Skeletal muscle satellite cell (primary cell): ENCODE measurements around the gene DTNA.

ENCODE experiments used
- H3K27me3 ChIP-seq: 2 replicates; pipeline ENCODE4 v1.7.0; 2013; ENCODE audit warnings: low read length; ENCODE audit not compliant: control insufficient read depth, insufficient read depth
- H3K36me3 ChIP-seq: 2 replicates; pipeline ENCODE4 v1.7.0; 2013; ENCODE audit warnings: mild to moderate bottlenecking, control low read depth, low read length; ENCODE audit not compliant: insufficient read depth
- H3K4me1 ChIP-seq: 2 replicates; pipeline ENCODE4 v1.7.0; 2013; ENCODE audit warnings: low read length; ENCODE audit not compliant: control insufficient read depth, insufficient read depth
- H3K4me2 ChIP-seq: 2 replicates; pipeline ENCODE4 v1.7.0; 2013; ENCODE audit warnings: mild to moderate bottlenecking, low read length
- H3K4me3 ChIP-seq: 2 replicates; pipeline ENCODE4 v1.7.0; 2013; ENCODE audit warnings: low read length
- H3K9ac ChIP-seq: 2 replicates; pipeline ENCODE4 v1.7.0; 2013; ENCODE audit warnings: mild to moderate bottlenecking, low read depth, low read length, moderate library complexity
- H3K9me3 ChIP-seq: replicated peaks from 2 replicates; pipeline ENCODE4 v1.7.0; 2013; ENCODE audit warnings: mild to moderate bottlenecking, control low read depth, low read length

Gene DTNA

GRCh38 chr18:34772887-34773286 is 62.8 kb downstream of the DTNA start:
- no peaks in the 10 kb centered on the region for H3K27me3 ChIP-seq
- peak overlapping the region; percentile 59 for H3K4me2 ChIP-seq
- peaks cover 40% of the 10 kb centered on the region for H3K4me1 ChIP-seq
- no peaks in the 10 kb centered on the region for H3K36me3 ChIP-seq
- peak overlapping the region; percentile 8 for H3K4me3 ChIP-seq
- H3K9ac ChIP-seq, result peak overlapping the region; percentile 32
- H3K9me3 ChIP-seq, result no peaks in the 10 kb centered on the region

- Histone ChIP-seq H3K4me2 (peak overlapping the region; percentile 59), H3K9me3 (no peaks in the 10 kb centered on the region), H3K36me3 (no peaks in the 10 kb centered on the region), H3K27me3 (no peaks in the 10 kb centered on the region), H3K9ac (peak overlapping the region; percentile 32), H3K4me3 (peak overlapping the region; percentile 8), H3K4me1 (peaks cover 35% of the 10 kb centered on the region)
These were observed 63.3 kb downstream of the DTNA start for GRCh38 chr18:34773378-34773777.

DNA sequence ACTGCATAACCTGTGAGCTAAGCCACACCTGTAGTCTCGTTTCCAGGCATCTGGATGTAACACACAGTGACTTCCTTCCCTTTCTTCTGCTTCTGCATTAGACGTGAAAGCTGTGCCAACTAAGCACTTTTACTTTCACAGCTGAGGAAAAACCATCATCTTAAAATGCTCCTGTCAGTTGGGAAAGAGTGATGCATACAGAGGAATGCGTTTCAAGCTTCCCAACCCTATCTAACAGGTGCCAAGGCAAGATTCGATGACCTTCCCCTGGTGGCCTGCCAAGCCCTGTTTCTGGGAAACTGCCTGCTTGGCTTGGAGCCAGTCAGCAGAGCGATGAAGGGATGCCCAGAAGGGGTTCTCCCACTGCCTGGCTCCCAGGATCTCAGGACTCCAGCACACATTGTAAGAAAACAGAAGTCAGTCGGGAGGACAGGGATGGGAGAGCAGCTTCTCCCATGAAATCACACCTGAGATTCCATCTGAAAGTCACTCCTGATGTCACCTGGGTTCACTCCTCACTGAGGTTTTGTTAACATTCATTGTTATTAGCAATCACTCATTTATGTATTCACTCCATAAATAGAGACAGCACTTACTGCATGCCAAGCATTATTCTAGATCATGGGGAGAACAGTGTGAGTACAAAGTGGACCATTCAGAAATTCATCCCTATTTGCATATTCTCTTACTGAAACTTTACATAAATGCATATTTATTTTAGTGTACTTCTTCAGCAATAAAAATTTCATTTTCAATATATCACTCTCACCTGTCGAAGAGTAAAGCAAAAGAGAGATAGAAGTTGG is 64.1 kb downstream of the DTNA start:
- H3K36me3 ChIP-seq, result no peaks in the 10 kb centered on the region
- peak overlapping the region; percentile 59 for H3K4me2 ChIP-seq
- no peaks in the 10 kb centered on the region for H3K9me3 ChIP-seq
- peak overlapping the region; percentile 17 for H3K9ac ChIP-seq
- H3K4me1 ChIP-seq, result peaks cover 31% of the 10 kb centered on the region
- H3K4me3 ChIP-seq, result peak overlapping the region; percentile 3
- no peaks in the 10 kb centered on the region for H3K27me3 ChIP-seq

GRCh38 chr18:34775461-34775860 is 65.4 kb downstream of the DTNA start:
- Histone ChIP-seq H3K27me3 (no peaks in the 10 kb centered on the region), H3K4me3 (no peak overlapping the region), H3K4me1 (peaks cover 31% of the 10 kb centered on the region), H3K9me3 (no peaks in the 10 kb centered on the region), H3K9ac (no peak overlapping the region), H3K36me3 (no peaks in the 10 kb centered on the region), H3K4me2 (no peak overlapping the region)

- no peak overlapping the region for H3K9ac ChIP-seq
- H3K36me3 ChIP-seq, result no peaks in the 10 kb centered on the region
- H3K4me2 ChIP-seq, result no peak overlapping the region
- no peaks in the 10 kb centered on the region for H3K27me3 ChIP-seq
- H3K9me3 ChIP-seq, result no peaks in the 10 kb centered on the region
- peaks cover 21% of the 10 kb centered on the region for H3K4me1 ChIP-seq
- no peak overlapping the region for H3K4me3 ChIP-seq
These were observed 69.0 kb downstream of the DTNA start for GRCh38 chr18:34779112-34779511.

DNA sequence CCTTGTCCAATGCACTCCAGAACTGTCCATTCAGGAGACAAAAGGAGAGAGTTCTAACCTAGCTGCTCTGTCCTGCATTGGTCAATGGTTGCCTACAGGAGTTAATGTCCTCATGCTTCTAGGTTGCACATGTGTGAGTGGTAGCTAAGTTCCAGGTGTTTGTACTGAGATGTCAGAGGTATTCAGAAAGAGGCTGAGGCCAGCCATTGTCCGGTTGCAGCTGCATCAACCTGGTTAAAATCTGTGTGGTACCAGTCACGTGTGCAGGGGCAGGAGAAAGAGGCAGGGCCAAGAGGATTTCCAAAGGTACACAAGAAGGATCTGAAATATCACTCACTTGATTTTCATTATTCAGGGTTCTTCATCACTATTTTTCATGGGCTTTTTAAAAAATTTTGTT is 70.8 kb downstream of the DTNA start:
- Histone ChIP-seq H3K4me1 (peaks cover 23% of the 10 kb centered on the region), H3K4me2 (no peak overlapping the region), H3K36me3 (no peaks in the 10 kb centered on the region), H3K9ac (no peak overlapping the region), H3K4me3 (no peak overlapping the region), H3K27me3 (no peaks in the 10 kb centered on the region), H3K9me3 (no peaks in the 10 kb centered on the region)

GRCh38 chr18:34783501-34783900 is 73.4 kb downstream of the DTNA start:
- Histone ChIP-seq H3K4me3 (peak overlapping the region; percentile 38), H3K36me3 (no peaks in the 10 kb centered on the region), H3K27me3 (no peaks in the 10 kb centered on the region), H3K9ac (peak overlapping the region; percentile 15), H3K4me2 (peak overlapping the region; percentile 75), H3K4me1 (peaks cover 23% of the 10 kb centered on the region), H3K9me3 (no peaks in the 10 kb centered on the region)

DNA sequence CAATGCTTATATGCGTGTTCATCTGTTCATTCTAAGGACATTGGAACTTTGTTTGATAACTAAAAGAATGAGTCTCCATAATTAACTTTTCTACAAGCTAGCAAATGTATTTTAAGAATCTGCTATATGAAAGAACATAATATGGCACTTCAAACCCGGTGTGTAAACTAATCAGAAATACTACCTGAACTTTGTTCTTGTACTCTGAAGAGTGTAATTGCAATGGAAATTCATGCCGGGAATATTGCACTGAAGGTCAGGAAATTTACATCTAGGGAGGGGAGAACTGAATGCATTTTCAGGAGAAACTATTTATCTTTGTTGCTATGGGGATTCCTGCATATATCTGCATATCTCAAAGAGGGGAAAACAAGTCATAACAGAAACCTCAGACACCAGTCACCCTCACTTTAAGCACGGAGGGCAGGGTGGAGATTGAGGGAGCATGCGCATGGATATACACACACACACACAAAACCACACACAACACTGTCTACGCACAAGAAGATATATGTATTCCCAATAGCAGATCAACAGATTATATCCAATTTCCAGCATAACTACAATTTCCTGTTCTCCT is 76.2 kb downstream of the DTNA start:
- H3K4me3 ChIP-seq, result no peak overlapping the region
- no peaks in the 10 kb centered on the region for H3K36me3 ChIP-seq
- no peak overlapping the region for H3K9ac ChIP-seq
- H3K27me3 ChIP-seq, result no peaks in the 10 kb centered on the region
- peaks cover 29% of the 10 kb centered on the region for H3K4me1 ChIP-seq
- H3K9me3 ChIP-seq, result no peaks in the 10 kb centered on the region
- no peak overlapping the region for H3K4me2 ChIP-seq

- H3K36me3 ChIP-seq, result no peaks in the 10 kb centered on the region
- H3K27me3 ChIP-seq, result no peaks in the 10 kb centered on the region
- no peak overlapping the region for H3K4me3 ChIP-seq
- H3K4me1 ChIP-seq, result peaks cover 21% of the 10 kb centered on the region
- no peak overlapping the region for H3K9ac ChIP-seq
- no peak overlapping the region for H3K4me2 ChIP-seq
- H3K9me3 ChIP-seq, result no peaks in the 10 kb centered on the region
These were observed 77.9 kb downstream of the DTNA start for GRCh38 chr18:34787931-34788532.

DNA sequence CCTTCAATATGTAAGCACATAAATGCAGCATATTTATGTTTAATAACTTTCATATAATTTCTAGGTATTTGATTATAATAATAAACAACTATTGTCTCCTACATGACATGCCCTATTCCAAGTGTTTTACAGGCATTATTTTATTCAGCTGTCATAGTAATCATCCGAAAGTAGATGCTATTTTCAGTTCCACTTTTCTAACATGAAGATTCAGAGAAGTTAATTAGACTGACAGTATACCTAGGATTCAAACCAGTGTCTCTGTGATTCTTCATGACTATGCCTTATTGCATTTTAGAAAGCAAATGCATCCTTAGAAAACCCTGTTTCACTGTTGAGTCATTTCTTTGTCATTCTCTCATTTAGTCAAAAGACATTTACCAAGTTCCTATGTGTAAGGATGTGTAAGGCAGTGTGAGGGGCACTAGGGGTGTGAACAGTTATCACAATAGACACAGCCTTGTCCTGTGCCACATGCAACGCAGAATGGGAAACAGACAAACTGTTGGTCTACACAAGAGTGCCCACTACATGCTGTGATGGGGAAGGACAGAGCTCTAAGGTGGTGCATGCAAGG is 79.8 kb downstream of the DTNA start:
- peaks cover 5% of the 10 kb centered on the region for H3K4me1 ChIP-seq
- no peaks in the 10 kb centered on the region for H3K36me3 ChIP-seq
- no peak overlapping the region for H3K4me2 ChIP-seq
- H3K27me3 ChIP-seq, result no peaks in the 10 kb centered on the region
- H3K9ac ChIP-seq, result no peak overlapping the region
- H3K9me3 ChIP-seq, result no peaks in the 10 kb centered on the region
- H3K4me3 ChIP-seq, result no peak overlapping the region

DNA sequence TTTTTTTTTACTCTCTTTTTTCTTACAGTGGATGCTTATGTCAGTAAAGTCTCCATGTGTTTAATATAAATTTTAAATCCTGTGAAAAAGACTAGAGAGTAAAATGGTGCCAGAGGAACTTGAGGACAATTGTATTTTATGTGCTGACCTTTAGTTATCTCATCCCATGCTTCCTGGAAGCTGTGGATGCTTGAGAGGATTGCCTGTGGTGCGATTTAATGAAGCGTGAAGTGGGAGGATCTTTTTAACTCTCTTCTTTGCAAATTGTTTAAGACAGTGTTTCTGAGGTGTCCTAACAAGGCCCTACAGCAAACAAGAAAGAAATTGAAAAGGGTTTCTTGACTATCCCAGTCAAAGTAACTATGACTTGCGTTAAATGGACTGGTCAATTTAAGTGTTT is 84.2 kb downstream of the DTNA start:
- Histone ChIP-seq H3K36me3 (no peaks in the 10 kb centered on the region), H3K27me3 (no peaks in the 10 kb centered on the region), H3K4me3 (no peak overlapping the region), H3K9ac (no peak overlapping the region), H3K4me2 (no peak overlapping the region), H3K9me3 (no peaks in the 10 kb centered on the region), H3K4me1 (peaks cover 5% of the 10 kb centered on the region)
